NT2/D1 (cell line): ENCODE results near the gene WDR31.

Experiments
- DNase-seq: peaks from one replicate; pipeline ENCODE4 v3.0.0-alpha.2; 2011; ENCODE audit warnings: low read depth, low spot score
- H3K27me3 ChIP-seq: 2 replicates; pipeline ENCODE4 v1.6.0; 2011; ENCODE audit warnings: mild to moderate bottlenecking; ENCODE audit not compliant: insufficient read length, insufficient read depth
- H3K36me3 ChIP-seq: 2 replicates; pipeline ENCODE4 v1.6.1; 2011; ENCODE audit warnings: mild to moderate bottlenecking, low read length, mixed read lengths; ENCODE audit not compliant: insufficient read depth, insufficient read length
- H3K4me1 ChIP-seq: 2 replicates; pipeline ENCODE4 v1.5.1; 2011; ENCODE audit not compliant: insufficient read depth, insufficient read length
- H3K4me3 ChIP-seq: 2 replicates; pipeline ENCODE4 v1.5.1; 2011; ENCODE audit warnings: low read depth; ENCODE audit not compliant: insufficient read length
- H3K9ac ChIP-seq: 2 replicates; pipeline ENCODE4 v1.6.0; 2011; ENCODE audit warnings: low read depth; ENCODE audit not compliant: insufficient read length
- H3K9me3 ChIP-seq: 2 replicates; pipeline ENCODE4 v1.5.1; 2011; ENCODE audit warnings: mild to moderate bottlenecking, low read length; ENCODE audit not compliant: insufficient read depth
- SUZ12 ChIP-seq: IDR thresholded peaks from 2 replicates; pipeline ENCODE4 v1.6.1; 2011; ENCODE audit not compliant: insufficient read length, insufficient read depth; ENCODE audit errors: extremely low read depth
- YY1 ChIP-seq: IDR thresholded peaks from 2 replicates; pipeline ENCODE4 v1.6.1; 2011; ENCODE audit not compliant: insufficient read length, insufficient read depth
- ZNF274 ChIP-seq: IDR thresholded peaks from 2 replicates; pipeline ENCODE4 v1.6.1; 2011; ENCODE audit warnings: mild to moderate bottlenecking, low read depth, low read length

Gene WDR31

DNA sequence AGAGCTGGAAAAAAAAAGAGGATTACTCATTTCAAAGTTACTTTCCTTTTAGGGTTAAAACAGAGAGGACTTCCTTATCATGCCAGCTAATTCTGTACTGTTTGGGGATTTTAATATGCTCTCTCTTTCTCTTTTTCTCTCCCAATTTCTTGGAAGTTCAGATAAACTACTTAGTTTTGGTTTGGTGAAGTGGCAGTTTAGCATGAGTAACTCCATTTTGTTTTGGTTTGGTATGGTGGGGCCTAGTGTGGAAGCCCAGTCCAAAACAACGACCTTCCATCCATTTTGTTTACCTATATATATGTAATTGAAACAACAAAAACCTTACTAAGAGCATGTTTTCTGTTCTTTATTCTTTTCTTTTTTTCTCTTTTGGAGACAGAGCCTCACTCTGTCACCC is 5.6 kb upstream of the WDR31 start:
- Histone ChIP-seq H3K9ac (no peak overlapping the region), H3K4me3 (no peak overlapping the region), H3K36me3 (no peaks in the 10 kb centered on the region), H3K4me1 (peaks cover 5% of the 10 kb centered on the region), H3K9me3 (no peaks in the 10 kb centered on the region), H3K27me3 (peaks cover 42% of the 10 kb centered on the region)
- no peak for TF ChIP-seq YY1
- TF ChIP-seq ZNF274 = no peak
- TF ChIP-seq SUZ12 = no peak
- DNase-seq = no peak

- H3K4me3 ChIP-seq = no peak overlapping the region
- H3K36me3 ChIP-seq = no peaks in the 10 kb centered on the region
- peaks cover 42% of the 10 kb centered on the region for H3K27me3 ChIP-seq
- no peaks in the 10 kb centered on the region for H3K9me3 ChIP-seq
- no peak for DNase-seq
- H3K4me1 ChIP-seq = peaks cover 3% of the 10 kb centered on the region
- H3K9ac ChIP-seq = no peak overlapping the region
- TF ChIP-seq ZNF274 (no peak), YY1 (no peak), SUZ12 (no peak)
Observed at GRCh38 chr9:113345190-113345589, 5.1 kb upstream of the WDR31 start.

DNA sequence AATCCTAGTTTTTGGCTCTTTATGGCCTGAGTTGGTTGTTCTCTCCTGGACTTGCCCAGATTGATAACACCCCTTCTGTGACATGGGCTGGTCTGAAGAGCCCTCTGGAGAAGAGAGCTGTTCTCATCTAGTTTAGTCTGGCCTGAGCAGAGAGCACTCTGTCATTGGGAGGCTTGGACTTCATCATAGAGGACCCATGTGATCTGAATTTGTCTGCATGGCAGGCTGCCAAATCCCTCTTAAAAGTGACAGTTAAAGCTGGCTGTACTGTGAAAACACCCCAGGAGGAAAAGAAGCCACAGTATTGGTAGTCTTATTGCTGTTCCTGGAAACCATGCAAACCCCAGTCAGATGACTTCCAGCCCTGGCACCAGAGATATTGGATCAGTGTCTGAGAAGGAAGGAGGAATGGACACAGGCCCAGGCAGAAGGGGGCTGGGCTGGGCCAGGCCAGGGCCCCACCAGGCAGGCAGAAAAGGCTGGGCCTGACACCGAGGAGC is 3.7 kb upstream of the WDR31 start:
- H3K9ac ChIP-seq = no peak overlapping the region
- no peaks in the 10 kb centered on the region for H3K36me3 ChIP-seq
- H3K4me1 ChIP-seq = no peaks in the 10 kb centered on the region
- no peaks in the 10 kb centered on the region for H3K9me3 ChIP-seq
- TF ChIP-seq YY1 (no peak), SUZ12 (no peak), ZNF274 (no peak)
- no peak overlapping the region for H3K4me3 ChIP-seq
- no peak for DNase-seq
- H3K27me3 ChIP-seq = peaks cover 30% of the 10 kb centered on the region

- Histone ChIP-seq H3K4me3 (no peak overlapping the region), H3K4me1 (no peaks in the 10 kb centered on the region), H3K9me3 (no peaks in the 10 kb centered on the region), H3K9ac (no peak overlapping the region), H3K27me3 (peaks cover 16% of the 10 kb centered on the region), H3K36me3 (no peaks in the 10 kb centered on the region)
- TF ChIP-seq SUZ12 = no peak
- TF ChIP-seq YY1 = no peak
- TF ChIP-seq ZNF274 = no peak
- DNase-seq = no peak
Observed at GRCh38 chr9:113341712-113342410, 1.8 kb upstream of the WDR31 start.

DNA sequence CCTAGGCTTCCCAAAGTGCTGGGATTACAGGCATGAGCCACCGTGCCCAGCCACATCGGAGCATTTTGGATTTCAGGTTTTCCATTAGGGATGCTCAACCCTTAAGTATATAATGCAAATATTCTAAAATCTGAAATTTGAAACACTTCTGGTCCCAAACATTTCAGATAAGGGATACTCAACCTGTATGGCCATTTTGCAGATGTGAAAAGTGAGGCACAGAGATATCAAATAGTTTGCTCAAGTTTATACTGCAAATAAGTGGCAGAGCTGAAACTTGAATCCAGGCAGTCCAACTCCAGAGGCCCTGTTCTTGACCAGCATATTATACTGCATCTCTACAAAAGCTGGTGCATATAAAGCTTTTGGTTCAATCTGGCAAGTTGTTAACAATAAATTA is 2.4 kb downstream of the WDR31 start:
- DNase-seq = no peak
- Histone ChIP-seq H3K9ac (no peak overlapping the region), H3K27me3 (peaks cover 16% of the 10 kb centered on the region), H3K9me3 (no peaks in the 10 kb centered on the region), H3K4me3 (no peak overlapping the region), H3K36me3 (no peaks in the 10 kb centered on the region), H3K4me1 (no peaks in the 10 kb centered on the region)
- TF ChIP-seq SUZ12 (no peak), ZNF274 (no peak), YY1 (no peak)

DNA sequence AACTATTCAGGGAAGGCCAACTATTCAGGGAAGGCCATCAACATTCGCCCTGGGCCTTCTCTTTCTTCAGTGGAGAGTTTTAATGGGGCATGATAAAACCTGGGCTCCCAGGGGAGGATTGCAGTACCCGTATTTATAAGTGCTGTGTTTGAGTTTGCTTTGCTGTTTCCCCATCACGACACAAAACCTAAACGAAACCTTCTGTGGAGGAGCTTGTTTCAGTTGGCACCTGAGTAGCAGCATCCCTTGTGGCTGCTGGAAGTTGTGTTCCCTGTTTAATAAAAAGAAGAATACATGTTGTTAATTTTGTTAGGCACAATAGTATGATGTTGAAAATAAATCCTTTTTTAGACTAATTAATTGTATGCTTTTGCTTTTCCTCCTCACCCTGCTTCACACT is 8.3 kb downstream of the WDR31 start:
- H3K9me3 ChIP-seq = no peaks in the 10 kb centered on the region
- TF ChIP-seq YY1 (no peak), SUZ12 (no peak), ZNF274 (no peak)
- no peaks in the 10 kb centered on the region for H3K36me3 ChIP-seq
- H3K4me3 ChIP-seq = no peak overlapping the region
- no peak for DNase-seq
- no peaks in the 10 kb centered on the region for H3K4me1 ChIP-seq
- H3K27me3 ChIP-seq = no peaks in the 10 kb centered on the region
- no peak overlapping the region for H3K9ac ChIP-seq

DNA sequence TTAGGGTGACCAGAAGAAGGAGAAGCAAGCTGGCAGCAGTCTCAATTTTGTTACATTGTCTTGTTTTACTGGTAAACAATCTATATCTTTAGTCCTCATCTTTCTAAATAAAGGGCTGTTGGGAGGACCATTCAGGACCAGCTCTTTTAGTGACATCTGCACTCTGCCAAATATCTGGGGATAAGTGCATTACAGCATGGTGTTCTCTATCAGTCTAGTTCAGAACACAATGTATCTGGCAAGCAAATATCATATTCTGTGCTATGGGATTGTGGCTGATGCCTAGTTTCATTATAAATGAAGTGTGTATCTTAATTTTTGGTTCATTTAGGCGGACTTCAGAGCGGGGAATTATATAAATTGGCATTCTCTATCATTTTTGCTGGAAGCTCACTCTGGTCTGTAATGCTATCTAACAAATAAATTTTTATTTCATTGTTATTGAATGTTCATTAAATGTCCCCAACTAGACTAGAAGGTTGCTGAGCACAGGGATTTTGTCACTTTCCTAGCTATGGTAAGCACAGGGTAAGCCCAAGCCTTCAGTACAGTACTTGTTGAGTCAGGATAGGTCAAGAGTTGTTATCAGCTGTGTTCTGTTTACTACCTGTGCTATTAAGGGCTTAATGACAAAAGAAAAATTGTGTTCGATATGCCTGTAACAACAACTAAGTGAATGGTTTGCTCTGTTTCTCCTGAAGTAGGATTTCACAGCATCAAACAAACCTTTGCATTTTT is 11.9 kb downstream of the WDR31 start:
- H3K9ac ChIP-seq = no peak overlapping the region
- H3K27me3 ChIP-seq = no peaks in the 10 kb centered on the region
- no peak overlapping the region for H3K4me3 ChIP-seq
- no peak for DNase-seq
- H3K4me1 ChIP-seq = no peaks in the 10 kb centered on the region
- TF ChIP-seq SUZ12 (no peak), YY1 (no peak), ZNF274 (no peak)
- no peaks in the 10 kb centered on the region for H3K9me3 ChIP-seq
- no peaks in the 10 kb centered on the region for H3K36me3 ChIP-seq
